Kidney (tissue), 14 donors: ENCODE results near the gene PRAME. TPM values are rescaled to one million over a fixed set of nuclear protein-coding genes. Genes with fewer than 3 reads are reported as not detected.

Experiments used
- DNase-seq, 5 donors: peaks; one replicate each; pipeline ENCODE4 v3.0.0-alpha.2; 2013 to 2020
- FAIRE-seq: peaks from 2 replicates; lab custom pipeline; 2012; peaks lifted over from hg19 to GRCh38; lab: Jason Lieb, UNC
- H3K27ac ChIP-seq, 2 donors: one replicate each; pipeline ENCODE4 v1.7.0; 2013; ENCODE audit warnings: low read depth in 2 of 2, low read length in 2 of 2, inconsistent platforms in 1 of 2
- H3K27me3 ChIP-seq: one replicate; pipeline ENCODE4 v1.7.1; 2013; ENCODE audit warnings: low read length, inconsistent platforms; ENCODE audit not compliant: control insufficient read depth, insufficient read depth
- H3K36me3 ChIP-seq, 3 donors: one replicate each; pipeline versions ENCODE4 v1.7.0 to v1.7.1; 2013; ENCODE audit warnings: low read length in 3 of 3, control low read depth in 1 of 3, inconsistent platforms in 1 of 3; ENCODE audit not compliant: insufficient read depth in 3 of 3, control insufficient read depth in 2 of 3
- H3K4me1 ChIP-seq, 3 donors: one replicate each; pipeline versions ENCODE4 v1.7.0 to v1.7.1; 2013; ENCODE audit warnings: low read length in 3 of 3, inconsistent platforms in 1 of 3, low read depth in 1 of 3; ENCODE audit not compliant: control insufficient read depth in 2 of 3, insufficient read depth in 2 of 3
- H3K4me3 ChIP-seq, 3 donors: one replicate each; pipeline versions ENCODE4 v1.7.0 to v1.8.1; 2013; ENCODE audit warnings: low read length in 3 of 3, control low read depth in 1 of 3, inconsistent platforms in 1 of 3
- H3K9ac ChIP-seq, 3 donors: one replicate each; pipeline versions ENCODE4 v1.7.0 to v1.7.1; 2013; ENCODE audit warnings: low read length in 3 of 3, control low read depth in 1 of 3, inconsistent platforms in 1 of 3
- H3K9me3 ChIP-seq, 3 donors: one replicate each; pipeline versions ENCODE4 v1.7.0 to v1.7.1; 2013; ENCODE audit warnings: low read length in 3 of 3, control low read depth in 1 of 3, inconsistent platforms in 1 of 3; ENCODE audit not compliant: control insufficient read depth in 2 of 3, insufficient read depth in 1 of 3
- intact Hi-C: fragments of 100-400 bp; cut with DNase I; formaldehyde crosslinking; loops from one replicate; pipeline ENCODE4 v1.11.1; 2022
- polyA plus RNA-seq: library from polyadenylated mRNA; stranded (reverse); fragments of 350-450 nt; fragmentation: Illumina TruSeq; extraction: RNeasy Lipid Tissue Mini Kit (QIAGEN cat#74804); gene quantifications from one replicate; pipeline ENCODE4 v1.2.3, GENCODE V29; 2014; ENCODE audit warnings: low read depth, low replicate concordance; ENCODE audit not compliant: insufficient read depth
- total RNA-seq: library from RNA; stranded (reverse); fragmentation: NEBNext Ultra II Directional; extraction: Animal tissue kit (Norgen Biotek cat#: 25700); gene quantifications from one replicate; pipeline ENCODE4 v1.2.1, GENCODE V29; 2021
- TF ChIP-seq, protein P1 (sequence below): IDR thresholded peaks from 3 replicates; pipeline ENCODE4 v1.5.1; 2012; ENCODE audit warnings: mild to moderate bottlenecking, moderate library complexity, borderline replicate concordance; ENCODE audit not compliant: insufficient read depth; ENCODE audit errors: extremely low read depth
- donor health status: control.
- donor health status: control.
- donor health status: control.
- donor health status: control.
- donor health status: control.
- donor health status: DM: yes; HTN: yes; CAD: no.
- donor health status: Normal renal cell carcinoma (clear cell type).

The PRAME gene
- total and polyA plus RNA-seq, 2 donors from 2014 or later, result 1.7 to 4.0 TPM

DNA sequence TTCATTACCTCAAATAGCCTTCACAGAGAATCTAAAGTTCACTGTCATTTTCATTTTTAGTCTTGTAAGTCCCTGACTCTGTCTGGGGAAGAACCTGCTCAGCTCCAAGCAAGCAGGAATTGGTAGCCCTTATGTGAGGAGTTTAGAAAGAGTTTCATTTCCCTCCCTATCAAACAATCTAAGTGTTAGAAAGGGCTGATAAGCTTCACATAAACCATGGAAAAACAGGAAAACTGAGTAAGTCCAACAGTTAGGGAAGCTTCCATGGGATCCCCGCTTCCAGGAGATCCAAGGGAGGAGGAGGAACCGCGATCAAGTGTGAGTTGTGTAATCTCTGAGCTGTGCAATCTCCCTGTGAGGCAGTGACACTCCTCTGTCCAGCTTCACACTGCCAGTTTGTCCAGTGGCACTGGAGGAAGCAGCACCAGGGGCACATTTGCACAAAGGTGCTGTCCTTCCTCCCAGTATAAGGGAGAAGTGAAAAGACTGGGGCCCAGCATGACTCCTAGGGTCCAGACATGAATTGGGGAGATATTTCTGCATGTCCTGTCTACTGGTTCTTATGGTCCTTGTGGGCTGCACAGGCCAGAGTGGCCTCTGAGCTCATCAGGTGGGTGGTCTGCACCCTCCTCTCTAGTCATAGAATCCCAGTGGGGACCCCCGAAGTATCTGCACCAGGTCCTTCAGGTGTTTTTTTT, 4.3 kb downstream of the PRAME start:
- H3K4me3 ChIP-seq, result no peak overlapping the region
- H3K4me1 ChIP-seq, result no peaks in the 10 kb centered on the region
- no peaks in the 10 kb centered on the region for H3K27me3 ChIP-seq
- DNase-seq, result no peak
- TF ChIP-seq, protein P1, sequence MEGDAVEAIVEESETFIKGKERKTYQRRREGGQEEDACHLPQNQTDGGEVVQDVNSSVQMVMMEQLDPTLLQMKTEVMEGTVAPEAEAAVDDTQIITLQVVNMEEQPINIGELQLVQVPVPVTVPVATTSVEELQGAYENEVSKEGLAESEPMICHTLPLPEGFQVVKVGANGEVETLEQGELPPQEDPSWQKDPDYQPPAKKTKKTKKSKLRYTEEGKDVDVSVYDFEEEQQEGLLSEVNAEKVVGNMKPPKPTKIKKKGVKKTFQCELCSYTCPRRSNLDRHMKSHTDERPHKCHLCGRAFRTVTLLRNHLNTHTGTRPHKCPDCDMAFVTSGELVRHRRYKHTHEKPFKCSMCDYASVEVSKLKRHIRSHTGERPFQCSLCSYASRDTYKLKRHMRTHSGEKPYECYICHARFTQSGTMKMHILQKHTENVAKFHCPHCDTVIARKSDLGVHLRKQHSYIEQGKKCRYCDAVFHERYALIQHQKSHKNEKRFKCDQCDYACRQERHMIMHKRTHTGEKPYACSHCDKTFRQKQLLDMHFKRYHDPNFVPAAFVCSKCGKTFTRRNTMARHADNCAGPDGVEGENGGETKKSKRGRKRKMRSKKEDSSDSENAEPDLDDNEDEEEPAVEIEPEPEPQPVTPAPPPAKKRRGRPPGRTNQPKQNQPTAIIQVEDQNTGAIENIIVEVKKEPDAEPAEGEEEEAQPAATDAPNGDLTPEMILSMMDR, result no peak
- no peak overlapping the region for H3K9ac ChIP-seq
- H3K36me3 ChIP-seq, result no peaks in the 10 kb centered on the region
- no peaks in the 10 kb centered on the region for H3K9me3 ChIP-seq
- FAIRE-seq, result no peak
- intact Hi-C loops, result no loop called here
- no peak overlapping the region for H3K27ac ChIP-seq

DNA sequence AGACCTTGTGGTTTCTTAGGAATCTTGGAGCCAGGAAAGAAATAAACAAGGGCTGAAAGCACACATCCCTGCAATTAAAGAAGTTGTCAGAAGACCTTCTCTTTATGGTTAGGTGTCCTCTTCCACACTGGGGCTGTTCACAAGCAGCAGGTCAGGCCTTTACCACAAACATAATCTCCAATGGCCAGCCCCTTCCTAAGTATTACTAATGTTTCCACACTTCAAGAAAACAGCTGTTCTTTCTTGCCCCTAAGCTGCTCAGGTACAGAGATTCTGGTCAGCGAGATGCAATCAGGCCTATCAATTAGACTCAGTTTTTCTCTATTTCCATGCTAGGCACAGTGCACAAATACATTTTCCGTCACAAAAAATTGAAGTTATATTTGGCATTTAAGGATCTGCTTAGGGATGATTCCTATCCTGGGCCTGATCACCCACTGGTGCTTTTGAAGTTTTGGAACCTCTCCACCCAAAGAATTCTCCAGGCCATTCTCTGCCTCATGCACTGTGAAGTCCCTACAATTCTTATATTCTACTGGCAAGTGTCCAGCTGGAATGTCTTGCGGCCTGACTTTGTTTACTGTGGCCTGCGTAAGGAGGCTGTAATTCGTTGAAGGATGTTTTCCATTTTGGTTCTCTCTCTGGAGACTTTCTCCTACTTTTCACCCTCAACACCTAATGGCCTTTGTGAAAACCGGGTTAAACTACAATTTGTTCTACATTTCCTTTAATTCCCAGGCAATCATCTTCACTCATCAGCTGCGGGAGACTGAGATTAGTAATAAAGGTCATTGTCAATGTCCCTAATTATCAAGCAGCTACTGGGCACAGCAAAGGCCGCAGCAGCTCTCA, 5.1 kb downstream of the PRAME start:
- H3K9me3 ChIP-seq, result no peaks in the 10 kb centered on the region
- no peak overlapping the region for H3K9ac ChIP-seq
- no peak overlapping the region for H3K4me3 ChIP-seq
- no peaks in the 10 kb centered on the region for H3K27me3 ChIP-seq
- intact Hi-C loops, result no loop called here
- DNase-seq (peak in 1 of 5 donors; percentile 17), FAIRE-seq (no peak)
- no peaks in the 10 kb centered on the region for H3K36me3 ChIP-seq
- no peaks in the 10 kb centered on the region for H3K4me1 ChIP-seq
- H3K27ac ChIP-seq, result no peak overlapping the region
- TF ChIP-seq, protein P1, result no peak

DNA sequence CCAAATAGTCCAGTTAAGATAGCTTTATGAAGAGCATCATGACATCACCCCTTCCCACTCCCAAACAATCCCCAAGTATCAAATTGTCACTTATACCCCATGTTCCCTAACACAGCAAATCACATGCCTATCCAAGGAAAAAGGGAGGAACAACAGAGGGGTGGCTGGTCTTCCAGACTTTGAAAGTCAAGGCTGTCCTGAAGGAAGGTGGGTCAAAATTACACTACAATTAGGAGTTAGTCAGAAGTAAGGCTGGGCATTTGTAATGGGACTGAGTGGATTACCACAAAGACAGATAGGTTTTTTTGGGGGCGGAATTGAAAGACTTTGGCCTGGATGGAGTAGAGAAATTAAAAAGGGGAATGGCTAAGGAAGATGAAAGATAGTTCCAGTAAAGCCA, 5.9 kb downstream of the PRAME start:
- FAIRE-seq, result no peak
- Histone ChIP-seq H3K36me3 (no peaks in the 10 kb centered on the region), H3K9ac (no peak overlapping the region), H3K27ac (no peak overlapping the region), H3K27me3 (no peaks in the 10 kb centered on the region), H3K9me3 (no peaks in the 10 kb centered on the region), H3K4me1 (no peaks in the 10 kb centered on the region), H3K4me3 (no peak overlapping the region)
- TF ChIP-seq, protein P1, result no peak
- no peak for DNase-seq
- intact Hi-C loops, result no loop called here
